CD14-positive monocyte (primary cell): ENCODE data around the gene RPL11. TPM values are rescaled to one million over a fixed set of nuclear protein-coding genes. Genes with fewer than 3 reads are reported as not detected.

ENCODE experiments used
- DNase-seq, 3 donors: peaks; one replicate each; pipeline ENCODE4 v3.0.0-alpha.2; 2011 to 2022
- H2AFZ ChIP-seq: 2 replicates; pipeline ENCODE4 v1.6.0; 2012; ENCODE audit warnings: mild to moderate bottlenecking, low read depth, low read length, inconsistent platforms; ENCODE audit not compliant: insufficient read depth, poor library complexity, severe bottlenecking
- H3K27ac ChIP-seq, 2 donors: 1 replicate in 1 of 2; 2 replicates in 1 of 2; pipeline ENCODE4 v1.5.1; 2012 to 2013; ENCODE audit warnings: low read length in 2 of 2, control low read depth in 1 of 2, inconsistent platforms in 1 of 2, low read depth in 1 of 2, mild to moderate bottlenecking in 1 of 2
- H3K27me3 ChIP-seq, 2 donors: one replicate each; pipeline versions ENCODE4 v1.6.0 to v1.6.1; 2011 to 2013; ENCODE audit warnings: low read length in 2 of 2; ENCODE audit not compliant: control insufficient read depth in 2 of 2, insufficient read depth in 2 of 2
- H3K36me3 ChIP-seq, 2 donors: replicated peaks in 1 of 2; 1 replicate in 1 of 2; 2 replicates in 1 of 2; pipeline versions ENCODE4 v1.5.1 to v1.6.1; 2012 to 2013; ENCODE audit warnings: low read length in 2 of 2, control low read depth in 1 of 2, inconsistent platforms in 1 of 2, mild to moderate bottlenecking in 1 of 2; ENCODE audit not compliant: insufficient read depth in 2 of 2, control insufficient read depth in 1 of 2
- H3K4me1 ChIP-seq, 2 donors: 1 replicate in 1 of 2; 2 replicates in 1 of 2; pipeline versions ENCODE4 v1.5.1 to v1.6.1; 2012 to 2013; ENCODE audit warnings: low read length in 2 of 2, control low read depth in 1 of 2, inconsistent platforms in 1 of 2, mild to moderate bottlenecking in 1 of 2, moderate library complexity in 1 of 2; ENCODE audit not compliant: insufficient read depth in 2 of 2, control insufficient read depth in 1 of 2
- H3K4me2 ChIP-seq: replicated peaks from 2 replicates; pipeline ENCODE3; 2012; ENCODE audit warnings: low read length, moderate library complexity, mild to moderate bottlenecking; ENCODE audit not compliant: poor library complexity, severe bottlenecking; ENCODE audit errors: extremely low read depth
- H3K4me3 ChIP-seq, 3 experiments: fragments of 200-600 bp in 1 of 3; sonication (generic) in 1 of 3; replicated peaks in 1 of 3; 1 replicate in 2 of 3; 2 replicates in 1 of 3; pipeline ENCODE4 v1.5.1; 2011 to 2013; ENCODE audit warnings: low read length in 3 of 3, mild to moderate bottlenecking in 3 of 3, control low read depth in 2 of 3, low read depth in 2 of 3, inconsistent platforms in 1 of 3, moderate library complexity in 1 of 3
- H3K79me2 ChIP-seq: 2 replicates; pipeline ENCODE4 v1.6.0; 2012; ENCODE audit warnings: mild to moderate bottlenecking, control low read depth, inconsistent platforms, low read length, moderate library complexity; ENCODE audit not compliant: insufficient read depth
- H3K9ac ChIP-seq: 2 replicates; pipeline ENCODE4 v1.6.0; 2017; ENCODE audit warnings: low read length, mild to moderate bottlenecking; ENCODE audit not compliant: insufficient read depth, poor library complexity, severe bottlenecking
- H3K9me3 ChIP-seq, 2 donors: replicated peaks in 1 of 2; 1 replicate in 1 of 2; 2 replicates in 1 of 2; pipeline versions ENCODE4 v1.5.1 to v1.6.1; 2012 to 2013; ENCODE audit warnings: low read length in 2 of 2, control low read depth in 1 of 2; ENCODE audit not compliant: control insufficient read depth in 1 of 2, insufficient read depth in 1 of 2
- H4K20me1 ChIP-seq: 2 replicates; pipeline ENCODE4 v1.6.0; 2012; ENCODE audit warnings: mild to moderate bottlenecking, low read length, control low read depth, moderate library complexity; ENCODE audit not compliant: insufficient read depth
- H3K27ac Mint-ChIP-seq, 7 donors: one replicate each; pipeline ENCODE4 v1.8.0; 2020; ENCODE audit warnings: mild to moderate bottlenecking in 7 of 7, mixed read lengths in 7 of 7, moderate library complexity in 6 of 7, inconsistent platforms in 2 of 7
- H3K27me3 Mint-ChIP-seq, 3 donors: one replicate each; pipeline ENCODE4 v1.8.0; 2021 to 2022; ENCODE audit warnings: low read depth in 3 of 3, mild to moderate bottlenecking in 3 of 3, mixed read lengths in 3 of 3, moderate library complexity in 3 of 3, inconsistent platforms in 1 of 3
- H3K36me3 Mint-ChIP-seq, 2 donors: one replicate each; pipeline ENCODE4 v1.8.0; 2020; ENCODE audit warnings: mixed read lengths in 2 of 2, inconsistent platforms in 1 of 2, mild to moderate bottlenecking in 1 of 2
- H3K4me1 Mint-ChIP-seq: one replicate; pipeline ENCODE4 v1.8.0; 2020; ENCODE audit warnings: mild to moderate bottlenecking, mixed read lengths
- H3K4me3 Mint-ChIP-seq, 2 donors: one replicate each; pipeline ENCODE4 v1.8.0; 2020; ENCODE audit warnings: mild to moderate bottlenecking in 2 of 2, mixed read lengths in 2 of 2, moderate library complexity in 1 of 2
- H3K9me3 Mint-ChIP-seq, 7 donors: one replicate each; pipeline ENCODE4 v1.8.0; 2020 to 2022; ENCODE audit warnings: mixed read lengths in 7 of 7, mild to moderate bottlenecking in 6 of 7, moderate library complexity in 6 of 7, inconsistent platforms in 2 of 7
- CTCF ChIP-seq: fragments of 200-600 bp; IDR thresholded peaks from one replicate; pipeline ENCODE4 v1.8.0; 2022; ENCODE audit warnings: antibody characterized with exemption, mild to moderate bottlenecking
- WGBS: methylation state at CpG from one replicate; pipeline ENCODE4 v1.1.5; 2013; ENCODE audit warnings: missing lambda C conversion rate; ENCODE audit not compliant: insufficient coverage; 5-methylcytosine and 5-hydroxymethylcytosine counted together
- intact Hi-C, 2 donors: fragments of 100-400 bp; cut with micrococcal nuclease; formaldehyde crosslinking; loops; one replicate each; pipeline versions ENCODE4 v1.15.0 to v1.15.1; 2023
- polyA plus RNA-seq, 3 donors: library from polyadenylated mRNA; depleted of rRNA in 1 of 3; unstranded in 2 of 3; stranded (reverse) in 1 of 3; fragments of 300-500 nt in 2 of 3; fragments of >200 nt in 1 of 3; fragmentation: Illumina TruSeq in 2 of 3; gene quantifications; 1 replicate in 2 of 3; 2 replicates in 1 of 3; pipeline ENCODE4 v1.2.3, GENCODE V29; 2012 to 2021

RPL11 gene
- polyA plus RNA-seq, 3 donors: 542 to 923 (median 552) TPM

- no peak overlapping the region for H3K27ac ChIP-seq
- no peak overlapping the region for H3K9ac ChIP-seq
- H3K27me3 ChIP-seq: no peaks in the 10 kb centered on the region
- Mint-ChIP-seq H3K9me3 (no peaks in the 10 kb centered on the region), H3K4me3 (no peak overlapping the region), H3K27me3 (peaks cover 1 to 6% (median 4%) of the 10 kb centered on the region in 3 donors), H3K36me3 (no peaks in the 10 kb centered on the region), H3K4me1 (no peaks in the 10 kb centered on the region), H3K27ac (no peak overlapping the region)
- no peak for TF ChIP-seq CTCF
- no peak overlapping the region for H3K4me3 ChIP-seq
- H3K4me2 ChIP-seq: no peak overlapping the region
- intact Hi-C loops: no loop called here
- H3K9me3 ChIP-seq: no peaks in the 10 kb centered on the region
- no peaks in the 10 kb centered on the region for H3K36me3 ChIP-seq
- no peaks in the 10 kb centered on the region for H4K20me1 ChIP-seq
- no peaks in the 10 kb centered on the region for H3K79me2 ChIP-seq
- WGBS: 64% methylated on average over 2 of the region's 4 CpGs
- no peak overlapping the region for H2AFZ ChIP-seq
- no peaks in the 10 kb centered on the region for H3K4me1 ChIP-seq
- no peak for DNase-seq
These were observed 29.7 kb upstream of the RPL11 start for GRCh38 chr1:23661887-23662286.

GRCh38 chr1:23664837-23665795 is 26.5 kb upstream of the RPL11 start:
- Histone ChIP-seq H3K9me3 (no peaks in the 10 kb centered on the region), H3K27me3 (no peaks in the 10 kb centered on the region), H3K9ac (no peak overlapping the region), H3K79me2 (no peaks in the 10 kb centered on the region), H4K20me1 (no peaks in the 10 kb centered on the region), H3K4me2 (no peak overlapping the region), H3K36me3 (no peaks in the 10 kb centered on the region), H3K27ac (no peak overlapping the region), H3K4me3 (no peak overlapping the region), H2AFZ (no peak overlapping the region), H3K4me1 (no peaks in the 10 kb centered on the region)
- intact Hi-C loops: no loop called here
- peak; percentile 55 for TF ChIP-seq CTCF
- H3K36me3 Mint-ChIP-seq: no peaks in the 10 kb centered on the region
- WGBS: 82% methylated on average over 8 of the region's 11 CpGs
- no peak overlapping the region for H3K4me3 Mint-ChIP-seq
- H3K27ac Mint-ChIP-seq: no peak overlapping the region
- peaks cover 1 to 6% (median 4%) of the 10 kb centered on the region in 3 donors for H3K27me3 Mint-ChIP-seq
- H3K9me3 Mint-ChIP-seq: peaks cover 0 to 3% (median under 1%) of the 10 kb centered on the region in 7 donors
- H3K4me1 Mint-ChIP-seq: no peaks in the 10 kb centered on the region
- peak in 1 of 3 donors; percentile 12 for DNase-seq
